ENCODE data around the gene HDAC4. TPM values are rescaled to one million over a fixed set of nuclear protein-coding genes. Genes with fewer than 3 reads are reported as not detected.
A peak's percentile ranks its signal among the peaks of the same experiment; 100 is the strongest.

Gene HDAC4
- total and polyA plus RNA-seq, 9 donors, result 7.0 to 74.0 (median 46.3) TPM

- Histone ChIP-seq H3K27me3 (no peaks in the 10 kb centered on the region), H3K4me1 (ENCODE audit: insufficient read depth) (peaks cover 1% of the 10 kb centered on the region), H3K4me3 (peak overlapping the region; percentile 68), H3K9me3 (no peaks in the 10 kb centered on the region), H3K27ac (peak overlapping the region; percentile 97 to 99), H3K36me3 (no peaks in the 10 kb centered on the region)
- WGBS, 3 donors, result 0% methylated on average over 64 to 90 of the region's 90 CpGs
- DNase-seq, result peak; percentile 99 to 100 (median 99)
- intact Hi-C loops (cut with DNase I), result loop anchor here in 2 of 4 donors (5.0 to 10.0 kb wide), 2 partner anchors 204 to 1164 kb away; partner anchors contain the start of genes DUSP28 (in 1 of the 2) and RNPEPL1 (in 1 of the 2)
- TF ChIP-seq POLR2A (IDR thresholded peaks at IDR 0.05), result peak; percentile 99
- TF ChIP-seq CTCF (IDR thresholded peaks at IDR 0.05), result peak in 1 of 3 donors; percentile 24
- TF ChIP-seq EP300 (IDR thresholded peaks at IDR 0.05), result peak; percentile 65
Observed at GRCh38 chr2:239401067-239401880, 454 bp upstream of the HDAC4 start.

- WGBS, 3 donors, result 1 to 2% (median 1%) methylated on average over 35 to 87 of the region's 87 CpGs
- peak in 2 of 5 donors; percentile 62 for DNase-seq
- no peaks in the 10 kb centered on the region for H3K9me3 ChIP-seq
- no peaks in the 10 kb centered on the region for H3K27me3 ChIP-seq
- H3K4me1 ChIP-seq (ENCODE audit: insufficient read depth), result peaks cover 1% of the 10 kb centered on the region
- H3K4me3 ChIP-seq, result peak overlapping the region; percentile 51
- H3K27ac ChIP-seq, result no peak overlapping the region
- intact Hi-C loops (cut with DNase I), result loop anchor here in 3 of 4 donors (5.0 to 10.0 kb wide), 5 partner anchors 65 to 1165 kb away; partner anchors contain the start of genes DUSP28 (in 1 of the 3) and RNPEPL1 (in 1 of the 3)
- H3K36me3 ChIP-seq, result no peaks in the 10 kb centered on the region
- no peak for TF ChIP-seq POLR2A (IDR thresholded peaks at IDR 0.05)
- no peak for TF ChIP-seq EP300 (IDR thresholded peaks at IDR 0.05)
- TF ChIP-seq CTCF (IDR thresholded peaks at IDR 0.05), result no peak
Observed at GRCh38 chr2:239399921-239400595, 762 bp downstream of the HDAC4 start.

- intact Hi-C loops (cut with DNase I), result loop anchor here in 2 of 4 donors (10.0 kb wide), 3 partner anchors 65 to 175 kb away; no protein-coding TSS in a partner anchor
Observed at GRCh38 chr2:239399433-239399920, 1.3 kb downstream of the HDAC4 start.

More at GRCh38 chr2:239399433-239399920, 1.3 kb downstream of the HDAC4 start:
- Histone ChIP-seq H3K36me3 (no peaks in the 10 kb centered on the region), H3K27ac (no peak overlapping the region), H3K27me3 (no peaks in the 10 kb centered on the region), H3K4me3 (peak overlapping the region; percentile 51), H3K4me1 (ENCODE audit: insufficient read depth) (peaks cover 1% of the 10 kb centered on the region), H3K9me3 (no peaks in the 10 kb centered on the region)
- DNase-seq, result peak in 4 of 5 donors; percentile 33 to 71 (median 60)
- 4 to 8% (median 5%) methylated on average over 8 of the region's 8 CpGs for WGBS, 3 donors
- TF ChIP-seq POLR2A (IDR thresholded peaks at IDR 0.05) (no peak), EP300 (IDR thresholded peaks at IDR 0.05) (no peak), CTCF (IDR thresholded peaks at IDR 0.05) (no peak)
